Suprapubic skin (tissue), 4 donors: Measurements from ENCODE around the gene EIF4E3. TPM values are rescaled to one million over a fixed set of nuclear protein-coding genes. Genes with fewer than 3 reads are reported as not detected.

Source experiments
- DNase-seq, 2 donors: peaks; one replicate each; pipeline ENCODE4 v3.0.0-alpha.2; 2019; ENCODE audit warnings: low spot score in 2 of 2
- H3K27ac ChIP-seq: fragments of 200-600 bp; sonication (generic); one replicate; pipeline ENCODE4 v1.5.1; 2019
- H3K27me3 ChIP-seq: fragments of 200-600 bp; sonication (generic); one replicate; pipeline ENCODE4 v1.5.1; 2019
- H3K36me3 ChIP-seq: fragments of 200-600 bp; sonication (generic); one replicate; pipeline ENCODE4 v1.5.1; 2019
- H3K4me1 ChIP-seq: fragments of 200-600 bp; sonication (generic); one replicate; pipeline ENCODE4 v1.5.1; 2019
- H3K4me3 ChIP-seq: fragments of 200-600 bp; sonication (generic); one replicate; pipeline ENCODE4 v1.5.1; 2019; ENCODE audit warnings: mild to moderate bottlenecking
- H3K9me3 ChIP-seq: fragments of 200-600 bp; sonication (generic); one replicate; pipeline ENCODE4 v1.5.1; 2019
- CTCF ChIP-seq, 2 donors: fragments of 200-600 bp in 1 of 2; fragments of 450-650 bp in 1 of 2; sonication (generic) in 1 of 2; IDR thresholded peaks; one replicate each; pipeline ENCODE4 v1.5.1; 2016 to 2019; ENCODE audit warnings: antibody characterized with exemption in 2 of 2, mild to moderate bottlenecking in 1 of 2, moderate library complexity in 1 of 2
- EP300 ChIP-seq: sonication (generic); formaldehyde crosslinking; IDR thresholded peaks from one replicate; pipeline ENCODE4 v1.6.1; 2017; ENCODE audit warnings: antibody characterized with exemption
- POLR2A ChIP-seq, 2 donors: fragments of 450-650 bp; IDR thresholded peaks; one replicate each; pipeline ENCODE4 v1.6.1; 2017; ENCODE audit warnings: antibody characterized with exemption in 2 of 2, mild to moderate bottlenecking in 2 of 2, moderate library complexity in 2 of 2
- POLR2AphosphoS5 ChIP-seq, 3 donors: sonication (generic); formaldehyde crosslinking; IDR thresholded peaks; one replicate each; pipeline ENCODE4 v1.6.1; 2017; ENCODE audit warnings: antibody characterized with exemption in 3 of 3
- WGBS: methylation state at CpG from one replicate; pipeline ENCODE4 v1.1.5; 2018; 5-methylcytosine and 5-hydroxymethylcytosine counted together
- total RNA-seq, 4 donors: library from RNA; depleted of rRNA; stranded (reverse); fragments of >200 nt; gene quantifications; one replicate each; pipeline ENCODE4 v1.1.0, GENCODE V29; 2016

Gene EIF4E3
- total RNA-seq, 4 donors from 2014 or later = 12.7 to 23.5 (median 16.0) TPM

- Histone ChIP-seq H3K9me3 (no peaks in the 10 kb centered on the region), H3K4me3 (no peak overlapping the region), H3K27me3 (no peaks in the 10 kb centered on the region), H3K4me1 (no peaks in the 10 kb centered on the region), H3K27ac (no peak overlapping the region), H3K36me3 (no peaks in the 10 kb centered on the region)
- no peak for DNase-seq
- no peak for TF ChIP-seq POLR2AphosphoS5 (IDR thresholded peaks at IDR 0.05)
- WGBS = 86% methylated on average over 6 of the region's 6 CpGs
Observed at GRCh38 chr3:71672807-71673206, 52.4 kb downstream of the EIF4E3 start.

DNA sequence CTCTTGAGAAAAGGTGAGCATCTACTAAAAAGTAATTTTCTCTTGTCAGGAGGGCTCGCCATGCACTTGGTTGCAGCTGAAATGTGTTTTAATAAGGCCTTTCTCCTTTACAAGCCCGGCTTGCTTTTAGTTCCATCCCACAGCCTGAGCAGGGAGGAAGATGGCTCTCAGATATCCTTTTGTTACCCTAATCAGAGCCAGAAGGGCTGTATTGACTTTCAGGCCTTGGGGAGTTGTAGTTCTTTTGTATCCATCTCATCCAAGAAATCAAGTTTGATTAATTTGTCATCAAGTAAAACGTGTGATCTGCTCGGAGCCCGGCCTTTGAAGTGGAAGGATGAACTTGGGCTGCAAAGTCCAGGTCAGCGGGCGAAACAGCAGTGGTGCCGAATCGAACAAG, 52.9 kb downstream of the EIF4E3 start:
- DNase-seq = no peak
- no peak overlapping the region for H3K4me3 ChIP-seq
- H3K4me1 ChIP-seq = no peaks in the 10 kb centered on the region
- H3K27ac ChIP-seq = no peak overlapping the region
- TF ChIP-seq POLR2AphosphoS5 (IDR thresholded peaks at IDR 0.05) = no peak
- no peak for TF ChIP-seq EP300
- no peak for TF ChIP-seq CTCF (IDR thresholded peaks at IDR 0.05)
- H3K27me3 ChIP-seq = no peaks in the 10 kb centered on the region
- H3K36me3 ChIP-seq = no peaks in the 10 kb centered on the region
- WGBS = 86% methylated on average over 9 of the region's 9 CpGs
- H3K9me3 ChIP-seq = no peaks in the 10 kb centered on the region

- no peak for TF ChIP-seq POLR2AphosphoS5 (IDR thresholded peaks at IDR 0.05)
- no peak for TF ChIP-seq POLR2A (IDR thresholded peaks at IDR 0.05)
- no peak for TF ChIP-seq EP300
- TF ChIP-seq CTCF (IDR thresholded peaks at IDR 0.05) = no peak
- 84% methylated on average over 19 of the region's 19 CpGs for WGBS
- Histone ChIP-seq H3K27me3 (no peaks in the 10 kb centered on the region), H3K9me3 (no peaks in the 10 kb centered on the region), H3K36me3 (no peaks in the 10 kb centered on the region), H3K4me3 (no peak overlapping the region), H3K27ac (no peak overlapping the region), H3K4me1 (no peaks in the 10 kb centered on the region)
- DNase-seq = no peak
Observed at GRCh38 chr3:71671216-71671845, 53.9 kb downstream of the EIF4E3 start.

GRCh38 chr3:71662568-71662967, 62.6 kb downstream of the EIF4E3 start:
- no peak for DNase-seq
- H3K27ac ChIP-seq = no peak overlapping the region
- peaks cover 10% of the 10 kb centered on the region for H3K4me1 ChIP-seq
- no peaks in the 10 kb centered on the region for H3K27me3 ChIP-seq
- H3K36me3 ChIP-seq = no peaks in the 10 kb centered on the region
- WGBS = 74% methylated on average over 3 of the region's 3 CpGs
- no peak for TF ChIP-seq CTCF (IDR thresholded peaks at IDR 0.05)
- no peak for TF ChIP-seq POLR2A (IDR thresholded peaks at IDR 0.05)
- no peaks in the 10 kb centered on the region for H3K9me3 ChIP-seq
- H3K4me3 ChIP-seq = no peak overlapping the region

DNA sequence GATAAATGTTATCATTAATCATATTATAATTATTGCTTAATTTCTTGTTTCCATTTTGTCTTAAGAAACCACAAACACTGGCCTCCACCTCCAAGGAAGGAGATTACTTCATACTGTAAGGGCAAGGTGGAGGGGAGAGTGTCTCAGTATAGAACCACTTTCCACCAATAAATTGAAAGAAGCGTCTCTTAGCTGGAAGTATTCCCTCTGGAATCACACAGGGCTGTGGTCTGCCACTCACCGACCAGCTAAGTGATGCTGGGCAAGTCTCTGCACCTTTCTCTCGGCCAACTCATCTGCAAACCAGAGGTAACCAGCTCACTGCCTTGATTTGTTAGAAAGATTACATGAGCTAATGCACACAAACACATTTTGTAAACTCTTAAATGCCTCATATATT, 63.1 kb downstream of the EIF4E3 start:
- Histone ChIP-seq H3K27ac (no peak overlapping the region), H3K4me3 (no peak overlapping the region), H3K4me1 (peaks cover 12% of the 10 kb centered on the region), H3K9me3 (no peaks in the 10 kb centered on the region), H3K27me3 (no peaks in the 10 kb centered on the region), H3K36me3 (no peaks in the 10 kb centered on the region)
- DNase-seq = no peak
- WGBS = 58% methylated on average over 3 of the region's 3 CpGs
- TF ChIP-seq CTCF (IDR thresholded peaks at IDR 0.05) = no peak
